Activated CD8-positive, alpha-beta memory T cell treated with anti-CD3 and anti-CD28 coated beads for 1 hour (primary cell): ENCODE measurements around the gene MKS1.

Experiments used
- DNase-seq, 2 donors: peaks; one replicate each; pipeline ENCODE4 v3.0.0-alpha.2; 2020; ENCODE audit warnings: low read depth in 1 of 2; ENCODE audit errors: extremely low read depth in 1 of 2

The MKS1 gene

GRCh38 chr17:58245428-58246103 is 26.5 kb upstream of the MKS1 start:
- DNase-seq, result no peak

GRCh38 chr17:58244963-58245362 is 25.9 kb upstream of the MKS1 start:
- DNase-seq, result no peak

- DNase-seq, result no peak
Measured at GRCh38 chr17:58242171-58242784, 23.2 kb upstream of the MKS1 start.

- DNase-seq, result no peak
Measured at GRCh38 chr17:58239987-58240386, 20.9 kb upstream of the MKS1 start.

GRCh38 chr17:58238147-58238634 is 19.1 kb upstream of the MKS1 start, which contains the start of gene LPO:
TSS of gene LPO (plus strand) at chr17:58238584. CDS start at chr17:58242980, 4,396 bp downstream.
- DNase-seq, result no peak

GRCh38 chr17:58236394-58236793 is 17.3 kb upstream of the MKS1 start:
- DNase-seq, result no peak

- DNase-seq, result no peak
Measured at GRCh38 chr17:58235821-58236220, 16.8 kb upstream of the MKS1 start.

GRCh38 chr17:58234512-58234911 is 15.5 kb upstream of the MKS1 start:
- DNase-seq, result no peak

GRCh38 chr17:58233543-58233942 is 14.5 kb upstream of the MKS1 start:
- DNase-seq, result no peak

- DNase-seq, result no peak
Measured at GRCh38 chr17:58232707-58233156, 13.7 kb upstream of the MKS1 start.

GRCh38 chr17:58231641-58232040 is 12.6 kb upstream of the MKS1 start:
- no peak for DNase-seq

- no peak for DNase-seq
Measured at GRCh38 chr17:58229881-58230280, 10.8 kb upstream of the MKS1 start.

- DNase-seq, result no peak
Measured at GRCh38 chr17:58229384-58229783, 10.3 kb upstream of the MKS1 start.

- no peak for DNase-seq
Measured at GRCh38 chr17:58228679-58229078, 9.6 kb upstream of the MKS1 start.

GRCh38 chr17:58227733-58228132 is 8.7 kb upstream of the MKS1 start:
- no peak for DNase-seq

GRCh38 chr17:58224315-58224714 is 5.3 kb upstream of the MKS1 start:
- no peak for DNase-seq

GRCh38 chr17:58219789-58220183 is 731 bp upstream of the MKS1 start:
- no peak for DNase-seq

- no peak for DNase-seq
Measured at GRCh38 chr17:58217766-58218165, 1.3 kb downstream of the MKS1 start.

- DNase-seq, result no peak
Measured at GRCh38 chr17:58215685-58216084, 3.4 kb downstream of the MKS1 start.

- DNase-seq, result no peak
Measured at GRCh38 chr17:58210922-58211321, 8.1 kb downstream of the MKS1 start.

GRCh38 chr17:58208344-58208743 is 10.7 kb downstream of the MKS1 start:
- DNase-seq, result no peak

- DNase-seq, result no peak
Measured at GRCh38 chr17:58207451-58207850, 11.6 kb downstream of the MKS1 start.
